ENCODE measurements around the gene CHCT1. TPM values are rescaled to one million over a fixed set of nuclear protein-coding genes. Genes with fewer than 3 reads are reported as not detected.
"Not testable (repeated sequence)": the region's sequence is repeated elsewhere in the genome, so short reads cannot be mapped to it uniquely, and the experiment has no call there.

The CHCT1 gene
- total RNA-seq, 1 donor from 2014 or later = not detected

DNA sequence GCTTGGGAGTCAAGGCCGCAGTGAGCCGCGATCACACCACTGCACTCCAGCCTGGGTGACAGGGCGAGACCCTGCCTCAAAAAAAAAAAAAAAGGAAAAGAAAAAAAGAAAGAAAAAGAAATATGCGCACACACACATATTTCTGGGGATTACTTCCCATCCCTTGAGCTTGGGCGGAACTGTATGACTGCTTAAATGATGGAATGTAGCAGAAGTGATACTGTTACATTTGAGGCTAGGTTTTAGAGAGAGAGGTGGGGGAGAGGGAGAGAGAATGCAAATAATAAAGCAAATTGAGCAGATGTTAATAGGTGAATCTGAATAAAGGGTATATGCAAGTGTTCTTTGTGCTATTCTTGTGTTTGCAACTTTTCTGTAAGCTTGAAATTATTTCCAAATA lies 18.3 kb upstream of the CHCT1 start:
- TF ChIP-seq, protein P1, sequence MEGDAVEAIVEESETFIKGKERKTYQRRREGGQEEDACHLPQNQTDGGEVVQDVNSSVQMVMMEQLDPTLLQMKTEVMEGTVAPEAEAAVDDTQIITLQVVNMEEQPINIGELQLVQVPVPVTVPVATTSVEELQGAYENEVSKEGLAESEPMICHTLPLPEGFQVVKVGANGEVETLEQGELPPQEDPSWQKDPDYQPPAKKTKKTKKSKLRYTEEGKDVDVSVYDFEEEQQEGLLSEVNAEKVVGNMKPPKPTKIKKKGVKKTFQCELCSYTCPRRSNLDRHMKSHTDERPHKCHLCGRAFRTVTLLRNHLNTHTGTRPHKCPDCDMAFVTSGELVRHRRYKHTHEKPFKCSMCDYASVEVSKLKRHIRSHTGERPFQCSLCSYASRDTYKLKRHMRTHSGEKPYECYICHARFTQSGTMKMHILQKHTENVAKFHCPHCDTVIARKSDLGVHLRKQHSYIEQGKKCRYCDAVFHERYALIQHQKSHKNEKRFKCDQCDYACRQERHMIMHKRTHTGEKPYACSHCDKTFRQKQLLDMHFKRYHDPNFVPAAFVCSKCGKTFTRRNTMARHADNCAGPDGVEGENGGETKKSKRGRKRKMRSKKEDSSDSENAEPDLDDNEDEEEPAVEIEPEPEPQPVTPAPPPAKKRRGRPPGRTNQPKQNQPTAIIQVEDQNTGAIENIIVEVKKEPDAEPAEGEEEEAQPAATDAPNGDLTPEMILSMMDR (IDR thresholded peaks at IDR 0.05; ENCODE audit: unreplicated experiment) = no peak
- Mint-ChIP-seq H3K4me1 (no peaks in the 10 kb centered on the region), H3K9me3 (peaks cover 5% of the 10 kb centered on the region), H3K4me3 (no peak overlapping the region), H3K36me3 (no peaks in the 10 kb centered on the region), H3K27me3 (ENCODE audit: low read depth) (no peaks in the 10 kb centered on the region), H3K27ac (no peak overlapping the region)
- no peak for DNase-seq (ENCODE audit: low spot score in 2 of 2, unreplicated experiment in 2 of 2)

DNA sequence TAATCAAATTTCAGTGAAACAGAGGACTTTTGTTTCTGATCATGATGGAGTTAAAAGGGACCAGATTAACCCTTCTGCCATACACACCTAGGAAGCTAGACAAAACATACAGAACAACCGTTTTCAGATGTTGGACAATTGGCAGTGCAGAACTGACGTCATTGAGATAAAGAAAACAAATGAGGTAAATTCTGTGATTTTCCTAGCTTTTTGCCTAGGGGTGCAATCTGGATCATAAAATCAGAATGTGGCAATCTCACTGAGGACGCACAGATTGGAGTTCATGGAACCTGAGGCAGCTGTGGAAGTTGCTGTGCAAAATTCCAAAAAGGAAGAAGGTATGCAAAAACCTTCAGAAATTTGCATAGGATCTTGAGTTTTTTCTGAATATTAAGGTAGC lies 15.4 kb upstream of the CHCT1 start:
- Mint-ChIP-seq H3K27me3 (ENCODE audit: low read depth) (no peaks in the 10 kb centered on the region), H3K4me3 (no peak overlapping the region), H3K4me1 (peaks cover 3% of the 10 kb centered on the region), H3K27ac (no peak overlapping the region), H3K36me3 (no peaks in the 10 kb centered on the region), H3K9me3 (peaks cover 9% of the 10 kb centered on the region)
- DNase-seq (ENCODE audit: low spot score in 2 of 2, unreplicated experiment in 2 of 2) = no peak
- TF ChIP-seq, protein P1 (IDR thresholded peaks at IDR 0.05; ENCODE audit: unreplicated experiment) = no peak

DNA sequence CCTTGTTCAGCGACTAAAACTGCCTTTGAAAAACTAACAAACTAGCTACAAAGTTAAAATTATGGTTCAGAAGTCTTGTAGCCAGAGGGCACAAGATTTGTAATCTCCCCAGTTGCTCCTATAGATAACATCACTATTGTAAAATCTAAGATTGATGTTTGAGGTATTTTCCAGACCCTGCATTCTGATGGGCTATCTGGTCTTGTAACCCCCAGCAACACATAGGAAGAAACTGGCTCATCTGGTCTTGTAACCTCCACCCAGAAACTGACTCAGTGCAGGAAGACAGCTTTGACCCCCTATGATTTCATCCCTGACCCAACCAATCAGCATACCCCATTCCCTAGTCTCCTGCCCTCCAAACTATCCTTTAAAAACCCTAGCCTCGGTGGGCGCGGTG lies 12.3 kb upstream of the CHCT1 start:
- Mint-ChIP-seq H3K9me3 (peaks cover 9% of the 10 kb centered on the region), H3K27ac (no peak overlapping the region), H3K36me3 (no peaks in the 10 kb centered on the region), H3K27me3 (ENCODE audit: low read depth) (no peaks in the 10 kb centered on the region), H3K4me1 (peaks cover 9% of the 10 kb centered on the region), H3K4me3 (no peak overlapping the region)
- TF ChIP-seq, protein P1 (IDR thresholded peaks at IDR 0.05; ENCODE audit: unreplicated experiment) = no peak
- no peak for DNase-seq (ENCODE audit: low spot score in 2 of 2, unreplicated experiment in 2 of 2)

DNA sequence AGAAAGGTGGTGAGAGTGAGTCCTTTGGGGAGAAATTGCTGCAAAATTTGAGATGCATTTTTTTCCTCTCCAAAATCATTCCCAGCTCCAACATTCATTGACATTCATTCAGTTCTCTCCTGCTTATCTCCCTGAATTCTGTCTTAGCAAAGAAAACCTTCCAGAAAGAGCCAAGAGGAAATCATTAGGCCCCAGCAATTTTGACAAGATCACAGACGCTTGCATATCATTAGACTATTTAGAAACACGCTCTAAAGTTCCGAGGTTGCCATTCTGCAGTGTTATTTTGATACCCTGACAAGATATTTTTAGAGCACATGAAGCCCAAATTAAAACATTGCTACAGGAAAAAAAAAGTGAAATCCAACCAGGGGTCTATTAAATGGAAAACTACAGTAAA lies 9.6 kb upstream of the CHCT1 start:
- no peaks in the 10 kb centered on the region for H3K27me3 Mint-ChIP-seq (ENCODE audit: low read depth)
- no peak for DNase-seq (ENCODE audit: low spot score in 2 of 2, unreplicated experiment in 2 of 2)
- H3K9me3 Mint-ChIP-seq = peaks cover 4% of the 10 kb centered on the region
- H3K27ac Mint-ChIP-seq = no peak overlapping the region
- TF ChIP-seq, protein P1 (IDR thresholded peaks at IDR 0.05; ENCODE audit: unreplicated experiment) = no peak
- H3K4me3 Mint-ChIP-seq = no peak overlapping the region
- no peaks in the 10 kb centered on the region for H3K36me3 Mint-ChIP-seq
- H3K4me1 Mint-ChIP-seq = peaks cover 9% of the 10 kb centered on the region

DNA sequence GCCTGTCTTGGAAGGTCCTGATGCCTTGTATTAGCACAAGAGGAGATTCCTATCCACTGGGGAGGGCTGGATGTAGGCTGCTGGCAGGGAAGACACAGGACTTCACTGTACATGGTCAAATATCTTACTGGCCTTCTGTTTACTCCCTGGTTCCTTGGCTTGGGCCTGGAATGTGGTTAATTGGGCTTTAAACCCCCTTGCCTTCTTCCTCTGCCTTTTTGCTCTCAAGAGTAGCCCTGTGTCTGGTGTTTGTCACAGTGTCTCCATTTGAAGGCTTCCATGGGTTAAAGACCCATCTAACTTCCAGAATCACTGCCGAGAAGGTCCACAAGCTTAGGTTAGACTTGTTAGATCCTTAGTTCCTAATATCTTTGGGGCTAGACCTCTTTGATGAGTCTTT lies 7.1 kb upstream of the CHCT1 start:
- TF ChIP-seq, protein P1 (IDR thresholded peaks at IDR 0.05; ENCODE audit: unreplicated experiment) = no peak
- Mint-ChIP-seq H3K27me3 (ENCODE audit: low read depth) (no peaks in the 10 kb centered on the region), H3K9me3 (peaks cover under 1% of the 10 kb centered on the region), H3K4me1 (peaks cover 6% of the 10 kb centered on the region), H3K27ac (no peak overlapping the region), H3K4me3 (no peak overlapping the region), H3K36me3 (no peaks in the 10 kb centered on the region)
- no peak for DNase-seq (ENCODE audit: low spot score in 2 of 2, unreplicated experiment in 2 of 2)

DNA sequence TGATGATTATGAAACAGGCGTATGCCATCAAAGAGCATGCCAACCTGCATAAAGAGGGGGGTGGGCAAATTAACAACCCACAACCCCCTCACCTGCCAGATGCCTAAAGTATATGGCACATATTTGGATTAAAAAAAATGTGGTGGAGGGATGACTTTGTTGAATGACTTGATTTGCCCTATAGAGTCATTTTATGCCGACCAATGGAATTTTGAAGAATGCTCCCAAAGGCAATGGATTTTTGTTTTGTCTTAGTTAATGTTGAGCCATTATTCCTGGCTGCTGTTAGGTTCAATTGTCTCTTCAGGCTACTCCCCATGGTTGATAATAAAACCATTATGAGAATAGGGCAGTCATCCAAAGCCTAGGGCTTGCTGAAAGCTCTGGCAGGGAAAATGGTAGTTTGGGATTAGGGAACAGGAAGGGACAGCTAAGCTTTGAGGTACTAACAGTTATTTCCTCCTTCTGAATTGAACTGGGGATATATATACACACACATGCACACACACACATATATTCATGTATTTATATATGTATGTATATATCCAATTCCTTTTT lies 5.8 kb upstream of the CHCT1 start:
- Mint-ChIP-seq H3K4me1 (peaks cover 10% of the 10 kb centered on the region), H3K4me3 (no peak overlapping the region), H3K9me3 (no peaks in the 10 kb centered on the region), H3K36me3 (no peaks in the 10 kb centered on the region), H3K27ac (no peak overlapping the region), H3K27me3 (ENCODE audit: low read depth) (no peaks in the 10 kb centered on the region)
- no peak for DNase-seq (ENCODE audit: low spot score in 2 of 2, unreplicated experiment in 2 of 2)
- TF ChIP-seq, protein P1 (IDR thresholded peaks at IDR 0.05; ENCODE audit: unreplicated experiment) = no peak

DNA sequence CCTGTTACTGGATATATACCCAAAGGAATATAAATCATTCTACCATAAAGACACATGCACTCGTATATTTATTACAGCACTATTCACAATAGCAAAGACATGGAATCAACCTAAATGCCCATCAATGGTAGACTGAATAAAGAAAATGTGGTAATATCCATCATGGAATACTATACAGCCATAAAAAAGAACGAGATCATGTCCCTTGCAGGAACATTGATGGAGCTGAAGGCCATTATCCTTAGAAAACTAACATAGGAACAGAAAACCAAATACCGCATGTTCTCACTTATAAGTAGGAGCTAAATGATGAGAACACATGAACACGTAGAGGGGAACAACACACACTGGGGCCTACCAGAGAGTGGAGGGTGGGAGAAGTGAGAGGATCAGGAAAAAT lies 3.3 kb upstream of the CHCT1 start:
- not testable (repeated sequence) for DNase-seq (ENCODE audit: low spot score in 2 of 2, unreplicated experiment in 2 of 2); H3K27ac Mint-ChIP-seq; H3K4me1 Mint-ChIP-seq; H3K4me3 Mint-ChIP-seq; H3K36me3 Mint-ChIP-seq; H3K9me3 Mint-ChIP-seq; H3K27me3 Mint-ChIP-seq (ENCODE audit: low read depth)

DNA sequence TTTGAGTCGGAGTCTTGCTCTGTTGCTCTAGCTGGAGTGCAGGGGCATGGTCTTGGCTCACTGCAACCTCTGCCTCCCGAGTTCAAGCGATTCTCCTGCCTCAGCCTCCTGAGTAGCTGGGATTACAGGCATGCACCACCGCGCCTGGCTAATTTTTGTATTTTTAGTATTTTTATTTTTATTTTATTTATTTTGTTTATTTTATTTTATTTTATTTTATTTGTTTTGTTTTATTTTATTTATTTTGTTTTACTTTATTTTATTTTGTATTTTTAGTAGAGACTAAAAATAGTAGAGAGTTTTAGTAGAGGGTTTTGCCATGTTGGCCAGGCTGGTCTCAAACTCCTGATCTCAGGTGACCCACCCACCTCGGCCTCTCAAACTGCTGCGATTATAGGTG lies 2.4 kb upstream of the CHCT1 start:
- H3K4me1 Mint-ChIP-seq; H3K4me3 Mint-ChIP-seq; H3K27ac Mint-ChIP-seq; H3K36me3 Mint-ChIP-seq; DNase-seq (ENCODE audit: low spot score in 2 of 2, unreplicated experiment in 2 of 2); H3K27me3 Mint-ChIP-seq (ENCODE audit: low read depth); H3K9me3 Mint-ChIP-seq: not testable (repeated sequence)
